HG03354 (cell line): ENCODE results near the gene HIRA.

ENCODE experiments used
- ATAC-seq: cut with Tn5 transposase; IDR thresholded peaks from one replicate; pipeline ENCODE4 v1.9.1; 2021; ENCODE audit warnings: mild to moderate bottlenecking; ENCODE audit not compliant: unreplicated experiment, poor library complexity, severe bottlenecking

Gene HIRA

GRCh38 chr22:19412923-19413322 is 18.6 kb downstream of the HIRA start:
- ATAC-seq, result no peak

- ATAC-seq, result no peak
Observed at GRCh38 chr22:19412478-19412877, 19.1 kb downstream of the HIRA start.

- no peak for ATAC-seq
Observed at GRCh38 chr22:19411690-19412045, 19.9 kb downstream of the HIRA start.

GRCh38 chr22:19410941-19411689 is 20.4 kb downstream of the HIRA start:
- no peak for ATAC-seq

GRCh38 chr22:19407649-19408606 is 23.6 kb downstream of the HIRA start:
- ATAC-seq, result no peak

- ATAC-seq, result no peak
Observed at GRCh38 chr22:19406846-19407245, 24.7 kb downstream of the HIRA start.

GRCh38 chr22:19406281-19406811 is 25.2 kb downstream of the HIRA start:
- no peak for ATAC-seq

- ATAC-seq, result no peak
Observed at GRCh38 chr22:19405652-19406051, 25.9 kb downstream of the HIRA start.

GRCh38 chr22:19405133-19405532 is 26.4 kb downstream of the HIRA start:
- ATAC-seq, result no peak

GRCh38 chr22:19404676-19405075 is 26.9 kb downstream of the HIRA start:
- ATAC-seq, result no peak

- no peak for ATAC-seq
Observed at GRCh38 chr22:19402642-19403191, 28.8 kb downstream of the HIRA start.

- ATAC-seq, result no peak
Observed at GRCh38 chr22:19401483-19401882, 30.1 kb downstream of the HIRA start.

GRCh38 chr22:19400881-19401280 is 30.7 kb downstream of the HIRA start:
- no peak for ATAC-seq

- no peak for ATAC-seq
Observed at GRCh38 chr22:19398652-19399051, 32.9 kb downstream of the HIRA start.

GRCh38 chr22:19398206-19398605 is 33.3 kb downstream of the HIRA start:
- ATAC-seq, result no peak

- ATAC-seq, result no peak
Observed at GRCh38 chr22:19397734-19398104, 33.8 kb downstream of the HIRA start.

- ATAC-seq, result no peak
Observed at GRCh38 chr22:19396934-19397733, 34.4 kb downstream of the HIRA start.

GRCh38 chr22:19396561-19396933 is 35.0 kb downstream of the HIRA start:
- ATAC-seq, result no peak

- no peak for ATAC-seq
Observed at GRCh38 chr22:19395276-19395675, 36.3 kb downstream of the HIRA start.
